H1 (cell line): ENCODE data around the gene SOX6.

Experiments used
- BACH1 ChIP-seq: IDR thresholded peaks from 2 replicates; pipeline ENCODE4 v1.6.1; 2012; ENCODE audit warnings: low read length, improper control_type of control experiment
- CHD2 ChIP-seq: IDR thresholded peaks from 2 replicates; pipeline ENCODE4 v1.6.1; 2012; ENCODE audit warnings: low read length, improper control_type of control experiment
- CREB1 ChIP-seq: IDR thresholded peaks from 2 replicates; pipeline ENCODE4 v1.6.1; 2012; ENCODE audit warnings: inconsistent platforms
- CTCF ChIP-seq, 3 experiments: IDR thresholded peaks; 1 replicate in 2 of 3; 2 replicates in 1 of 3; pipeline versions ENCODE4 v1.5.1 to v1.6.1; 2011; ENCODE audit warnings: low read length in 3 of 3, mild to moderate bottlenecking in 3 of 3, inconsistent platforms in 2 of 3, low read depth in 1 of 3, moderate library complexity in 1 of 3; ENCODE audit not compliant: insufficient read depth in 1 of 3; ENCODE audit errors: control extremely low read depth in 1 of 3
- EZH2 ChIP-seq: fragments of 200-600 bp; sonication (generic); IDR thresholded peaks from 2 replicates; pipeline ENCODE4 v1.7.1; 2012; ENCODE audit warnings: low read depth, mild to moderate bottlenecking, moderate library complexity, low read length, inconsistent platforms; ENCODE audit not compliant: severe bottlenecking
- JUND ChIP-seq: IDR thresholded peaks from 2 replicates; pipeline ENCODE4 v1.6.1; 2011; ENCODE audit warnings: mild to moderate bottlenecking, improper control_type of control experiment, low read length
- POLR2AphosphoS5 ChIP-seq: IDR thresholded peaks from 2 replicates; pipeline ENCODE4 v1.6.1; 2011; ENCODE audit warnings: low read depth, low read length
- POU5F1 ChIP-seq: IDR thresholded peaks from 2 replicates; pipeline ENCODE4 v1.6.1; 2011; ENCODE audit warnings: low read depth, mild to moderate bottlenecking, low read length, moderate library complexity
- TEAD4 ChIP-seq: IDR thresholded peaks from 2 replicates; pipeline ENCODE4 v1.6.1; 2012; ENCODE audit warnings: low read depth, low read length, inconsistent platforms, mixed read lengths
- USF2 ChIP-seq: IDR thresholded peaks from 2 replicates; pipeline ENCODE4 v1.6.1; 2011; ENCODE audit warnings: low read length, improper control_type of control experiment

GRCh38 chr11:16216831-16217230 lies 139.5 kb downstream of the SOX6 start:
- TF ChIP-seq BACH1 (no peak), EZH2 (no peak), CHD2 (no peak), POLR2AphosphoS5 (no peak), CTCF (IDR thresholded peaks at IDR 0.05; ENCODE audit: control extremely low read depth in 1 of 3, insufficient read depth in 1 of 3, low read depth in 1 of 3, low read length in 3 of 3) (no peak), POU5F1 (no peak), TEAD4 (no peak), JUND (no peak), USF2 (no peak), CREB1 (no peak)
